Ovary (tissue), 9 donors: ENCODE measurements around the gene VAV2. TPM values are rescaled to one million over a fixed set of nuclear protein-coding genes. Genes with fewer than 3 reads are reported as not detected.

Experiments
- DNase-seq, 5 donors: peaks; one replicate each; pipeline ENCODE4 v3.0.0-alpha.2; 2019 to 2020
- H3K27ac ChIP-seq, 2 donors: fragments of 200-600 bp; one replicate each; pipeline versions ENCODE4 v1.5.1 to v1.8.0; 2019 to 2022
- H3K27me3 ChIP-seq: fragments of 200-600 bp; one replicate; pipeline ENCODE4 v1.8.0; 2022
- H3K36me3 ChIP-seq: fragments of 200-600 bp; sonication (generic); one replicate; pipeline ENCODE4 v1.5.1; 2019
- H3K4me1 ChIP-seq: one replicate; pipeline ENCODE4 v1.8.1; 2013; ENCODE audit warnings: mild to moderate bottlenecking, moderate library complexity; ENCODE audit not compliant: insufficient read depth
- H3K4me3 ChIP-seq: fragments of 200-600 bp; sonication (generic); one replicate; pipeline ENCODE4 v1.5.1; 2017
- H3K9me3 ChIP-seq, 2 donors: fragments of 200-600 bp in 1 of 2; sonication (generic) in 1 of 2; one replicate each; pipeline versions ENCODE4 v1.5.1 to v1.8.1; 2013 to 2019; ENCODE audit warnings: mild to moderate bottlenecking in 1 of 2, moderate library complexity in 1 of 2
- EP300 ChIP-seq: sonication (generic); formaldehyde crosslinking; IDR thresholded peaks from one replicate; pipeline ENCODE4 v1.6.1; 2017; ENCODE audit warnings: antibody characterized with exemption
- POLR2A ChIP-seq: fragments of 450-650 bp; IDR thresholded peaks from one replicate; pipeline ENCODE4 v1.6.1; 2017; ENCODE audit warnings: antibody characterized with exemption, mild to moderate bottlenecking, moderate library complexity
- WGBS, 3 donors: extraction: QIAGEN DNeasy Blood & Tissue Kit in 1 of 3; methylation state at CpG; one replicate each; pipeline versions ENCODE4 v1.1.5 to v1.1.7; 2013 to 2017; 5-methylcytosine and 5-hydroxymethylcytosine counted together
- intact Hi-C, 4 donors: fragments of 100-400 bp; cut with DNase I; formaldehyde crosslinking; loops; one replicate each; pipeline versions ENCODE4 v1.11.0 to v1.15.1; 2022 to 2023
- polyA plus RNA-seq, 2 donors: library from polyadenylated mRNA; stranded (reverse); fragments of 200-250 nt in 1 of 2; fragments of 350-450 nt in 1 of 2; fragmentation: Illumina TruSeq in 1 of 2; extraction: RNeasy Lipid Tissue Mini Kit (QIAGEN cat#74804) in 1 of 2; gene quantifications; one replicate each; pipeline ENCODE4 v1.2.3, GENCODE V29; 2013 to 2014
- total RNA-seq, 7 donors: library from RNA; depleted of rRNA in 2 of 7; stranded (reverse); fragments of >200 nt in 2 of 7; fragmentation: NEBNext Ultra II Directional in 3 of 7; extraction: Animal tissue kit (Norgen Biotek cat#: 25700) in 3 of 7; gene quantifications; one replicate each; pipeline versions ENCODE4 v1.1.0 to v1.2.4, GENCODE V29; 2016 to 2023
- TF ChIP-seq, protein P1 (sequence below), 3 donors: fragments of 450-650 bp in 2 of 3; fragments of 200-600 bp in 1 of 3; IDR thresholded peaks; one replicate each; pipeline versions ENCODE4 v1.5.1 to v1.8.0; 2016 to 2022; ENCODE audit warnings: antibody characterized with exemption in 3 of 3, mild to moderate bottlenecking in 1 of 3
- donor health status: DM: no; HTN: no; CAD: no; lungs with moderate emphysema.
- donor health status: DM: no; HTN: no; CAD: no.
- donor health status: Bipolar disorder and iron deficiency.
- donor health status: DM: yes; HTN: yes; CAD: no.
- donor health status: DM: no; HTN: no; CAD: no.
- donor health status: DM: yes; HTN: yes; CAD: no.

The VAV2 gene
- total and polyA plus RNA-seq, 9 donors: 3.7 to 14.1 (median 7.8) TPM

DNA sequence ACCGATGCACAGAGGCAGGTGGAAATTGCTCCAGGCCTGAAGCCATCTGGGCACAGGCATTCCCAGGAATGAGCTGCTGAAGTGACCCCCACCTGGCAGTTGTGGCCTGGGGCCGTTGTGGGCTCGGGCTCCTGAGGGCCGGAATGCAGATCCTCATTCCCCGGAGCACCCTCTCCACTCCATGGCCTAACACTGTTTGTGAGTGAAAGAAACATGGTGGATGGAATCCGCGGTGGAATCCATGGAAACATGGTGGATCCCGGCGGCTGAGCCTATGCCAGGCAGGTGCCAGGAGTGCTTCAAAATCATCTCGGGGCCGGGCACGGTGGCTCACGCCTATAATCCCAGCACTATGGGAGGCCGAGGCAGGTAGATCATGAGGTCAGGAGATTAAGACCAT lies 250.4 kb downstream of the VAV2 start:
- H3K27ac ChIP-seq: no peak overlapping the region
- no peaks in the 10 kb centered on the region for H3K9me3 ChIP-seq
- intact Hi-C loops: no loop called here
- no peak overlapping the region for H3K4me3 ChIP-seq
- TF ChIP-seq POLR2A (no peak), EP300 (no peak)
- TF ChIP-seq, protein P1, sequence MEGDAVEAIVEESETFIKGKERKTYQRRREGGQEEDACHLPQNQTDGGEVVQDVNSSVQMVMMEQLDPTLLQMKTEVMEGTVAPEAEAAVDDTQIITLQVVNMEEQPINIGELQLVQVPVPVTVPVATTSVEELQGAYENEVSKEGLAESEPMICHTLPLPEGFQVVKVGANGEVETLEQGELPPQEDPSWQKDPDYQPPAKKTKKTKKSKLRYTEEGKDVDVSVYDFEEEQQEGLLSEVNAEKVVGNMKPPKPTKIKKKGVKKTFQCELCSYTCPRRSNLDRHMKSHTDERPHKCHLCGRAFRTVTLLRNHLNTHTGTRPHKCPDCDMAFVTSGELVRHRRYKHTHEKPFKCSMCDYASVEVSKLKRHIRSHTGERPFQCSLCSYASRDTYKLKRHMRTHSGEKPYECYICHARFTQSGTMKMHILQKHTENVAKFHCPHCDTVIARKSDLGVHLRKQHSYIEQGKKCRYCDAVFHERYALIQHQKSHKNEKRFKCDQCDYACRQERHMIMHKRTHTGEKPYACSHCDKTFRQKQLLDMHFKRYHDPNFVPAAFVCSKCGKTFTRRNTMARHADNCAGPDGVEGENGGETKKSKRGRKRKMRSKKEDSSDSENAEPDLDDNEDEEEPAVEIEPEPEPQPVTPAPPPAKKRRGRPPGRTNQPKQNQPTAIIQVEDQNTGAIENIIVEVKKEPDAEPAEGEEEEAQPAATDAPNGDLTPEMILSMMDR (IDR thresholded peaks at IDR 0.05): no peak
- DNase-seq: peak in 1 of 5 donors; percentile 23
- 91 to 96% (median 91%) methylated on average over 14 of the region's 14 CpGs for WGBS, 3 donors
- H3K36me3 ChIP-seq: no peaks in the 10 kb centered on the region
- peaks cover 6% of the 10 kb centered on the region for H3K4me1 ChIP-seq
- H3K27me3 ChIP-seq: no peaks in the 10 kb centered on the region

DNA sequence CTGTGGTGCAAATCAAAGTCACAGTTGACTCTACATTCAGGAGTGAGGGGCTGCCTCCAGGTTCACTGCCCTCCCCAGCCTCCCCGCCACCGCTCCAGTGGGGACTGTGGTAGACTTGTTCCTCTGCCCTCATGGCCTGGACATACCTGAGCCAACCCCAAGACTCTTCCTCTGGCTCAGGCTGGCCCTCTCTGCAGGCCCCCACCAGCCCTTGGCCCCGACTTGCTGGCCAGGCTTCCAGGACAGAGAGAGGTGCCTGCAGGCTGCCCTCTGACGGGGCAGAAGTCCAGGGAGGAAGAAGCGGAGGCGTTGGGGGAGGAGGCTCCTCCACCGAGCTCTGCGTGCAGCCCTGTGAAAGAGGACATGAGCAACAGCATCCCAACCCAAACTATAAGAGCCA lies 251.2 kb downstream of the VAV2 start:
- DNase-seq: peak in 1 of 5 donors; percentile 24
- H3K27ac ChIP-seq: no peak overlapping the region
- TF ChIP-seq, protein P1 (IDR thresholded peaks at IDR 0.05): no peak
- TF ChIP-seq EP300 (no peak), POLR2A (no peak)
- intact Hi-C loops: no loop called here
- no peaks in the 10 kb centered on the region for H3K36me3 ChIP-seq
- H3K27me3 ChIP-seq: no peaks in the 10 kb centered on the region
- H3K4me3 ChIP-seq: no peak overlapping the region
- H3K4me1 ChIP-seq: peaks cover 6% of the 10 kb centered on the region
- no peaks in the 10 kb centered on the region for H3K9me3 ChIP-seq
- 73 to 80% (median 79%) methylated on average over 8 of the region's 8 CpGs for WGBS, 3 donors

DNA sequence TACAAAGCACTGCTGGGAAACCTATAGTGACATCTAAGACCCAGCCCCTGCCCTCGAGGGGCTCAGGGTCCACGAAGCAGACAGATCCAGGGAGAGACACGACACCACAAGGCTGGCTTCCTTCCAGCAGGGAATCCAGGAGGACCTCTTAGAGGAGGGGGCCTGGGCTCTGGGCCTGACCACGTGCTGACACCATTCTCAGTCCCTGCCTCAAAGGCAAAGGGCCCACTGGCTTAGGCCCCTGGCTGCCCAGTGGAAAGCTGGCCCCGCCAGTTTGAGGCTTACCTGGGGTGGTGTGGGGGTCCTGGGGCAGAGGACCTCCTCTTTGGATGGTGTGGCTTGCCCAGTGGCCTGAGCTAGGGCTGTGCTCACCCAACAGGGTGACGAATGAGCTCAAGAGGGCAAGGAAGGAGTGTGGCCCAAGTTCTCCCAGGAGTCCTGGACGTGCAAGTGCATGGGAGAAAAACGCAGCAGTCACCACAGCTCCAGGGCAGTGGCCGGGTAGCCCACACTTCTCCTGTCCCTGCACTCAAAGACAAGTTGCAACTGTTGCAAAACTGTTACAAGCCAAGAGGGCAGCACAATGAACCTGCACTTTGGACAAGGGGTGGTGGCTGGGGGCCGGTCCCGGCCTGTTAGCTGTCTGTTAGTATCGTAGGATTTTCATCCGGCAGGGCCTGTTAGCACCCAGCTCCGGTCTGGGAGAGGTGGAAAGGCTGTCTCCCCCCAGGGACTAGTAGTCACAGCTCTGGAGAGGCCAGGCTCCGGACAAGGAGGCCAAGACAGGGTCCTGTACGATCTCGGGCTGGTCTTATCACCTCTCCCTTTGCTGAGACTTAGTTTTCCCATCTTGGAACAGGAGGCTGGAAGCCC lies 252.5 kb downstream of the VAV2 start:
- no peak overlapping the region for H3K27ac ChIP-seq
- TF ChIP-seq, protein P1 (IDR thresholded peaks at IDR 0.05): no peak
- no peak for TF ChIP-seq EP300
- TF ChIP-seq POLR2A: no peak
- DNase-seq: peak in 1 of 5 donors; percentile 31
- no peaks in the 10 kb centered on the region for H3K36me3 ChIP-seq
- no peaks in the 10 kb centered on the region for H3K9me3 ChIP-seq
- intact Hi-C loops: no loop called here
- H3K27me3 ChIP-seq: no peaks in the 10 kb centered on the region
- WGBS, 3 donors: 81 to 85% (median 82%) methylated on average over 17 of the region's 17 CpGs
- H3K4me1 ChIP-seq: peaks cover 6% of the 10 kb centered on the region
- no peak overlapping the region for H3K4me3 ChIP-seq

DNA sequence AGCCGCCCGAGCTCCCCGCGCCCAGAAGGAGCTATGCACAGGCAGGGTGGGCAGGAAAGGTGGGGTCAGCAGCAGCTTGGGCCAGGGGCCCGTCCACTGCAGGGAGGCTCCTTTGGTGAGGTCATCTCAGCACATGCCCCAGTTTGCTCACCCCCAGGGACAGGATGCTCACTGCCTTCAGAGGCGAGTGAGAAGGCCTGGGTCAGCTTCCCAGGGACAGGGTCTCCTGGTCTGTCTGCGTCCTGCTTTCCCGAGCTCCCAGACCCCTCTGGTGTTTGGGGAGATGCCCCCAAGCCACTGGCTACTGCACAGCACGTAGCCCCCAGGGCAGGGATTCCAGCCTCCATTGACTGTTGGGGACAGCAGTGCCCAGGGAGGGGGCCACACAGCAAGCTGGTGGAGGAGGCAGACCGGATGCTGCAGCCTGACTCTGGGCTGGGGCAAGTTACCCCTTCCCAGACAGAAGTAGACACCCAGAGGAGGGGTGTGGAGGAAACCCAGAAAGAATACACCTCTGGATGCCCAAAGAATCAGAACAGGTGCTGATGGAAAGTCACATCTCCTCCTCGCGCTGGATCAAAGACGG lies 253.4 kb downstream of the VAV2 start:
- Histone ChIP-seq H3K4me1 (peaks cover 6% of the 10 kb centered on the region), H3K9me3 (no peaks in the 10 kb centered on the region), H3K4me3 (no peak overlapping the region), H3K36me3 (no peaks in the 10 kb centered on the region), H3K27me3 (no peaks in the 10 kb centered on the region), H3K27ac (no peak overlapping the region)
- WGBS, 3 donors: 69 to 71% (median 70%) methylated on average over 11 to 13 of the region's 13 CpGs
- TF ChIP-seq POLR2A: no peak
- TF ChIP-seq, protein P1 (IDR thresholded peaks at IDR 0.05): no peak
- no peak for TF ChIP-seq EP300
- intact Hi-C loops: no loop called here
- DNase-seq: no peak
